ENCODE measurements around the gene NDUFA13. TPM values are rescaled to one million over a fixed set of nuclear protein-coding genes. Genes with fewer than 3 reads are reported as not detected.

The NDUFA13 gene
- polyA plus RNA-seq, 1 donor from 2014 or later: 266 TPM

DNA sequence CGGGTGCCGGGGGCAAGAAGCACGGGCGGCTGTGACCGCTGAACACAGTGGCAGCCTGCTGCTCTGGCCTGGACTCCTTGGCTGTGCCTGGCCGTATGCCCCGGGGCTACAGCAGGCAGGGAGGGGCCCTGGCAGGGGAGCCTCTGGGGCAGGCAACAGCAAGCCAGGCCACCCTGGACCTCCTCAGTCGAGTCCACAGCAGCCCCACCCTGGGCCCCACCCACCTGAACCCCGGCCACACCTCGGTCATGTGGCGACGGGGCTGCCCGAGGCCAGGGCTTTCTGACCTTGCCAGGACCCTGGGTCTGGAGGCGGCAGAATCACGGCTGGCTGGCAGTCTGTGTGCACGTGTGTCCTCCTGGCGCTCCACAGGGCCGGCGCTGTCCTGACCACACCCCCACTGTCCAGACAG is 30.7 kb downstream of the NDUFA13 start:
- H3K9ac ChIP-seq (ENCODE audit: low read length): no peak overlapping the region
- H3K79me2 ChIP-seq (replicated peaks; ENCODE audit: insufficient read depth, low read length): no peaks in the 10 kb centered on the region
- no peak overlapping the region for H3K4me2 ChIP-seq (ENCODE audit: low read length)
- H3K36me3 ChIP-seq (ENCODE audit: insufficient read depth, low read length): no peaks in the 10 kb centered on the region
- H2AFZ ChIP-seq (ENCODE audit: low read depth, low read length): no peak overlapping the region
- H3K4me3 ChIP-seq (ENCODE audit: low read length): no peak overlapping the region
- no peaks in the 10 kb centered on the region for H4K20me1 ChIP-seq (ENCODE audit: insufficient read depth)
- H3K9me2 ChIP-seq (ENCODE audit: insufficient read depth, low read length): no peaks in the 10 kb centered on the region
- no peaks in the 10 kb centered on the region for H3K27me3 ChIP-seq (ENCODE audit: insufficient read depth, low read depth, low read length)
- H3F3A ChIP-seq (ENCODE audit: insufficient read depth, low read length, poor library complexity, severe bottlenecking): no peaks in the 10 kb centered on the region
- H3K27ac ChIP-seq (ENCODE audit: low read length): no peak overlapping the region
- no peaks in the 10 kb centered on the region for H3K9me3 ChIP-seq (ENCODE audit: low read length)
- TF ChIP-seq EZH2 (IDR thresholded peaks at IDR 0.05; ENCODE audit: borderline replicate concordance, insufficient read depth, low read length, poor library complexity, severe bottlenecking) (no peak), RAD21 (conservative IDR thresholded peaks at IDR 0.05) (no peak), MXI1 (conservative IDR thresholded peaks at IDR 0.05; ENCODE audit: poor library complexity, severe bottlenecking) (no peak), SMC3 (conservative IDR thresholded peaks at IDR 0.05; ENCODE audit: poor library complexity) (no peak), EP300 (conservative IDR thresholded peaks at IDR 0.05; ENCODE audit: poor library complexity, severe bottlenecking) (no peak), POLR2AphosphoS5 (IDR thresholded peaks at IDR 0.05) (no peak), TAF1 (IDR thresholded peaks at IDR 0.05; ENCODE audit: low read depth) (no peak)
- TF ChIP-seq, protein P1, sequence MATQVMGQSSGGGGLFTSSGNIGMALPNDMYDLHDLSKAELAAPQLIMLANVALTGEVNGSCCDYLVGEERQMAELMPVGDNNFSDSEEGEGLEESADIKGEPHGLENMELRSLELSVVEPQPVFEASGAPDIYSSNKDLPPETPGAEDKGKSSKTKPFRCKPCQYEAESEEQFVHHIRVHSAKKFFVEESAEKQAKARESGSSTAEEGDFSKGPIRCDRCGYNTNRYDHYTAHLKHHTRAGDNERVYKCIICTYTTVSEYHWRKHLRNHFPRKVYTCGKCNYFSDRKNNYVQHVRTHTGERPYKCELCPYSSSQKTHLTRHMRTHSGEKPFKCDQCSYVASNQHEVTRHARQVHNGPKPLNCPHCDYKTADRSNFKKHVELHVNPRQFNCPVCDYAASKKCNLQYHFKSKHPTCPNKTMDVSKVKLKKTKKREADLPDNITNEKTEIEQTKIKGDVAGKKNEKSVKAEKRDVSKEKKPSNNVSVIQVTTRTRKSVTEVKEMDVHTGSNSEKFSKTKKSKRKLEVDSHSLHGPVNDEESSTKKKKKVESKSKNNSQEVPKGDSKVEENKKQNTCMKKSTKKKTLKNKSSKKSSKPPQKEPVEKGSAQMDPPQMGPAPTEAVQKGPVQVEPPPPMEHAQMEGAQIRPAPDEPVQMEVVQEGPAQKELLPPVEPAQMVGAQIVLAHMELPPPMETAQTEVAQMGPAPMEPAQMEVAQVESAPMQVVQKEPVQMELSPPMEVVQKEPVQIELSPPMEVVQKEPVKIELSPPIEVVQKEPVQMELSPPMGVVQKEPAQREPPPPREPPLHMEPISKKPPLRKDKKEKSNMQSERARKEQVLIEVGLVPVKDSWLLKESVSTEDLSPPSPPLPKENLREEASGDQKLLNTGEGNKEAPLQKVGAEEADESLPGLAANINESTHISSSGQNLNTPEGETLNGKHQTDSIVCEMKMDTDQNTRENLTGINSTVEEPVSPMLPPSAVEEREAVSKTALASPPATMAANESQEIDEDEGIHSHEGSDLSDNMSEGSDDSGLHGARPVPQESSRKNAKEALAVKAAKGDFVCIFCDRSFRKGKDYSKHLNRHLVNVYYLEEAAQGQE (IDR thresholded peaks at IDR 0.05; ENCODE audit: borderline replicate concordance): no peak
- TF ChIP-seq, protein P2, sequence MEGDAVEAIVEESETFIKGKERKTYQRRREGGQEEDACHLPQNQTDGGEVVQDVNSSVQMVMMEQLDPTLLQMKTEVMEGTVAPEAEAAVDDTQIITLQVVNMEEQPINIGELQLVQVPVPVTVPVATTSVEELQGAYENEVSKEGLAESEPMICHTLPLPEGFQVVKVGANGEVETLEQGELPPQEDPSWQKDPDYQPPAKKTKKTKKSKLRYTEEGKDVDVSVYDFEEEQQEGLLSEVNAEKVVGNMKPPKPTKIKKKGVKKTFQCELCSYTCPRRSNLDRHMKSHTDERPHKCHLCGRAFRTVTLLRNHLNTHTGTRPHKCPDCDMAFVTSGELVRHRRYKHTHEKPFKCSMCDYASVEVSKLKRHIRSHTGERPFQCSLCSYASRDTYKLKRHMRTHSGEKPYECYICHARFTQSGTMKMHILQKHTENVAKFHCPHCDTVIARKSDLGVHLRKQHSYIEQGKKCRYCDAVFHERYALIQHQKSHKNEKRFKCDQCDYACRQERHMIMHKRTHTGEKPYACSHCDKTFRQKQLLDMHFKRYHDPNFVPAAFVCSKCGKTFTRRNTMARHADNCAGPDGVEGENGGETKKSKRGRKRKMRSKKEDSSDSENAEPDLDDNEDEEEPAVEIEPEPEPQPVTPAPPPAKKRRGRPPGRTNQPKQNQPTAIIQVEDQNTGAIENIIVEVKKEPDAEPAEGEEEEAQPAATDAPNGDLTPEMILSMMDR (IDR thresholded peaks at IDR 0.05; ENCODE audit: poor library complexity, severe bottlenecking): no peak

DNA sequence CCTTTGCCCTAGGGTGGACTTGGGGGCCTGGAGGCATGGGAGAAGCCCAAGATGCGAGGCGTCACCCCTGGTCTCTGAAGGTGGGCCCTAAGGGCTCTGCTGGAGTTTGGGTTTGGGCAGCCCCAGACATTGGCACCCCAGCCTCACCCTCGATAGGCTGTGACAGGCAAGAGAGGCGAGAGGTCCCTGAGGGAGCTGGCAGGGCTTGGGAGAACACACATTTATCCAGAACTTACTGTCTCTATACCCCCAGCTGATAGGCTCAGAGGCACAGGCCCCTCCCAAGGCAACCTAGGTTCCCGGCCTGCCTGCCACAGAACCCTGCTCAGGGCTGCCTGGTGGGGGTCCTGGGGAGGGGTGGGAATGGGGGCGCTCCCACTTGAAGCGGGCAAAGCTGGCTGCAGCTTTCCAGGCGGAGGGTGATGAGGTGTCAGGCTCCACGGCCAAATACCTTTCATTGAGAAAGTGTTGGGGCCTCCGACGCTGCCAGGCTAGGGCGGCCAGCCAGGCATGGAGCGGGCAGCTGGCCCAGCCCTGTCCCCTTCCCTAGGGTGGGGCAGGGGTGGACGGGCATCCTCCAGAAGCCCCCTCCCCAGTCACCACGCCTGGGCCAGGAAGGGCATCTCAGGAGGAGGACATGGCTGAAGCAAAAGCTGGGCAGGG is 31.8 kb downstream of the NDUFA13 start:
- H3F3A ChIP-seq (ENCODE audit: insufficient read depth, low read length, poor library complexity, severe bottlenecking): no peaks in the 10 kb centered on the region
- H3K9ac ChIP-seq (ENCODE audit: low read length): no peak overlapping the region
- H3K27ac ChIP-seq (ENCODE audit: low read length): no peak overlapping the region
- no peak overlapping the region for H2AFZ ChIP-seq (ENCODE audit: low read depth, low read length)
- H3K4me2 ChIP-seq (ENCODE audit: low read length): no peak overlapping the region
- no peak overlapping the region for H3K4me3 ChIP-seq (ENCODE audit: low read length)
- H3K27me3 ChIP-seq (ENCODE audit: insufficient read depth, low read depth, low read length): no peaks in the 10 kb centered on the region
- no peaks in the 10 kb centered on the region for H3K9me3 ChIP-seq (ENCODE audit: low read length)
- no peaks in the 10 kb centered on the region for H4K20me1 ChIP-seq (ENCODE audit: insufficient read depth)
- TF ChIP-seq TAF1 (IDR thresholded peaks at IDR 0.05; ENCODE audit: low read depth) (no peak), RAD21 (conservative IDR thresholded peaks at IDR 0.05) (no peak), EZH2 (IDR thresholded peaks at IDR 0.05; ENCODE audit: borderline replicate concordance, insufficient read depth, low read length, poor library complexity, severe bottlenecking) (no peak), SMC3 (conservative IDR thresholded peaks at IDR 0.05; ENCODE audit: poor library complexity) (no peak), EP300 (conservative IDR thresholded peaks at IDR 0.05; ENCODE audit: poor library complexity, severe bottlenecking) (no peak), POLR2AphosphoS5 (IDR thresholded peaks at IDR 0.05) (no peak), MXI1 (conservative IDR thresholded peaks at IDR 0.05; ENCODE audit: poor library complexity, severe bottlenecking) (no peak)
- TF ChIP-seq, protein P1 (IDR thresholded peaks at IDR 0.05; ENCODE audit: borderline replicate concordance): no peak
- TF ChIP-seq, protein P2 (IDR thresholded peaks at IDR 0.05; ENCODE audit: poor library complexity, severe bottlenecking): no peak
- H3K9me2 ChIP-seq (ENCODE audit: insufficient read depth, low read length): no peaks in the 10 kb centered on the region
- H3K79me2 ChIP-seq (replicated peaks; ENCODE audit: insufficient read depth, low read length): no peaks in the 10 kb centered on the region
- H3K36me3 ChIP-seq (ENCODE audit: insufficient read depth, low read length): no peaks in the 10 kb centered on the region
